Central memory CD8-positive, alpha-beta T cell (primary cell): ENCODE results near the gene SFRP5.

Experiments
- ATAC-seq: fragments of 150-1000 bp; cut with Tn5 transposase; replicated peaks from 2 replicates; pipeline ENCODE4 v1.10.0; 2022; ENCODE audit warnings: mild to moderate bottlenecking, moderate FRiP score, moderate number of reproducible peaks; ENCODE audit not compliant: poor library complexity, severe bottlenecking; ENCODE audit errors: extremely low read depth
- DNase-seq, 2 donors: peaks; one replicate each; pipeline ENCODE4 v3.0.0; 2021; ENCODE audit warnings: low spot score in 2 of 2
- H3K27ac Mint-ChIP-seq: one replicate; pipeline ENCODE4 v1.8.0; 2022; ENCODE audit warnings: low read depth, mild to moderate bottlenecking, moderate library complexity, mixed read lengths
- H3K27me3 Mint-ChIP-seq: one replicate; pipeline ENCODE4 v1.8.0; 2022; ENCODE audit warnings: mixed read lengths
- H3K36me3 Mint-ChIP-seq: one replicate; pipeline ENCODE4 v1.8.0; 2022; ENCODE audit warnings: mild to moderate bottlenecking, moderate library complexity, mixed read lengths; ENCODE audit not compliant: insufficient read depth
- H3K4me1 Mint-ChIP-seq: one replicate; pipeline ENCODE4 v1.8.0; 2022; ENCODE audit warnings: mixed read lengths
- H3K4me3 Mint-ChIP-seq: one replicate; pipeline ENCODE4 v1.8.0; 2022; ENCODE audit warnings: mild to moderate bottlenecking, moderate library complexity, mixed read lengths
- H3K9me3 Mint-ChIP-seq: one replicate; pipeline ENCODE4 v1.8.0; 2022; ENCODE audit warnings: mixed read lengths

Gene SFRP5

GRCh38 chr10:97800474-97800873, 28.7 kb upstream of the SFRP5 start:
- no peak overlapping the region for H3K4me3 Mint-ChIP-seq
- peaks cover 6% of the 10 kb centered on the region for H3K9me3 Mint-ChIP-seq
- H3K27me3 Mint-ChIP-seq: no peaks in the 10 kb centered on the region
- H3K36me3 Mint-ChIP-seq: no peaks in the 10 kb centered on the region
- ATAC-seq (no peak), DNase-seq (no peak)
- H3K27ac Mint-ChIP-seq: no peak overlapping the region
- peaks cover 16% of the 10 kb centered on the region for H3K4me1 Mint-ChIP-seq

- no peaks in the 10 kb centered on the region for H3K36me3 Mint-ChIP-seq
- H3K27ac Mint-ChIP-seq: no peak overlapping the region
- DNase-seq (no peak), ATAC-seq (no peak)
- peaks cover 6% of the 10 kb centered on the region for H3K9me3 Mint-ChIP-seq
- no peaks in the 10 kb centered on the region for H3K27me3 Mint-ChIP-seq
- no peak overlapping the region for H3K4me3 Mint-ChIP-seq
- H3K4me1 Mint-ChIP-seq: peaks cover 16% of the 10 kb centered on the region
These were observed 27.3 kb upstream of the SFRP5 start for GRCh38 chr10:97798958-97799610.

- DNase-seq (no peak), ATAC-seq (peak; percentile 62)
- peaks cover 22% of the 10 kb centered on the region for H3K4me1 Mint-ChIP-seq
- H3K4me3 Mint-ChIP-seq: peak overlapping the region; percentile 37
- H3K27ac Mint-ChIP-seq: peak overlapping the region; percentile 79
- no peaks in the 10 kb centered on the region for H3K36me3 Mint-ChIP-seq
- no peaks in the 10 kb centered on the region for H3K27me3 Mint-ChIP-seq
- H3K9me3 Mint-ChIP-seq: peaks cover 6% of the 10 kb centered on the region
These were observed 24.9 kb upstream of the SFRP5 start for GRCh38 chr10:97796651-97797050.

GRCh38 chr10:97795886-97796285, 24.1 kb upstream of the SFRP5 start:
- DNase-seq (no peak), ATAC-seq (no peak)
- Mint-ChIP-seq H3K27me3 (no peaks in the 10 kb centered on the region), H3K4me1 (peaks cover 22% of the 10 kb centered on the region), H3K4me3 (no peak overlapping the region), H3K27ac (peak overlapping the region; percentile 79), H3K36me3 (no peaks in the 10 kb centered on the region), H3K9me3 (peaks cover 6% of the 10 kb centered on the region)

GRCh38 chr10:97791824-97792721, 20.3 kb upstream of the SFRP5 start:
- Mint-ChIP-seq H3K4me1 (peaks cover 16% of the 10 kb centered on the region), H3K4me3 (no peak overlapping the region), H3K9me3 (no peaks in the 10 kb centered on the region), H3K36me3 (no peaks in the 10 kb centered on the region), H3K27ac (no peak overlapping the region), H3K27me3 (peaks cover 9% of the 10 kb centered on the region)
- no peak for ATAC-seq
- DNase-seq: peak; percentile 54 to 56

- Mint-ChIP-seq H3K4me1 (peaks cover 6% of the 10 kb centered on the region), H3K36me3 (no peaks in the 10 kb centered on the region), H3K4me3 (no peak overlapping the region), H3K9me3 (no peaks in the 10 kb centered on the region), H3K27me3 (peaks cover 9% of the 10 kb centered on the region), H3K27ac (no peak overlapping the region)
- no peak for DNase-seq
- no peak for ATAC-seq
These were observed 18.1 kb upstream of the SFRP5 start for GRCh38 chr10:97789770-97790397.

GRCh38 chr10:97788552-97789442, 17.0 kb upstream of the SFRP5 start:
- H3K9me3 Mint-ChIP-seq: no peaks in the 10 kb centered on the region
- DNase-seq (no peak), ATAC-seq (no peak)
- peaks cover 6% of the 10 kb centered on the region for H3K4me1 Mint-ChIP-seq
- H3K27me3 Mint-ChIP-seq: peaks cover 9% of the 10 kb centered on the region
- H3K36me3 Mint-ChIP-seq: no peaks in the 10 kb centered on the region
- H3K4me3 Mint-ChIP-seq: no peak overlapping the region
- H3K27ac Mint-ChIP-seq: no peak overlapping the region

GRCh38 chr10:97785731-97786130, 13.9 kb upstream of the SFRP5 start:
- Mint-ChIP-seq H3K4me3 (no peak overlapping the region), H3K27ac (no peak overlapping the region), H3K27me3 (peaks cover 9% of the 10 kb centered on the region), H3K9me3 (no peaks in the 10 kb centered on the region), H3K4me1 (peaks cover 8% of the 10 kb centered on the region), H3K36me3 (no peaks in the 10 kb centered on the region)
- ATAC-seq (no peak), DNase-seq (no peak)

- H3K4me3 Mint-ChIP-seq: no peak overlapping the region
These were observed 13.4 kb upstream of the SFRP5 start for GRCh38 chr10:97785231-97785630.

GRCh38 chr10:97784200-97784810, 12.5 kb upstream of the SFRP5 start:
- ATAC-seq: no peak
- no peaks in the 10 kb centered on the region for H3K36me3 Mint-ChIP-seq
- peaks cover 9% of the 10 kb centered on the region for H3K27me3 Mint-ChIP-seq
- no peak overlapping the region for H3K27ac Mint-ChIP-seq
- H3K4me1 Mint-ChIP-seq: peaks cover 8% of the 10 kb centered on the region
- H3K4me3 Mint-ChIP-seq: no peak overlapping the region
- no peak for DNase-seq
- no peaks in the 10 kb centered on the region for H3K9me3 Mint-ChIP-seq

More at GRCh38 chr10:97785231-97785630, 13.4 kb upstream of the SFRP5 start:
- ATAC-seq (no peak), DNase-seq (no peak)
- Mint-ChIP-seq H3K27ac (no peak overlapping the region), H3K27me3 (peaks cover 9% of the 10 kb centered on the region), H3K4me1 (peaks cover 8% of the 10 kb centered on the region), H3K36me3 (no peaks in the 10 kb centered on the region), H3K9me3 (no peaks in the 10 kb centered on the region)

- Mint-ChIP-seq H3K27me3 (peaks cover 6% of the 10 kb centered on the region), H3K36me3 (no peaks in the 10 kb centered on the region), H3K4me3 (no peak overlapping the region), H3K27ac (no peak overlapping the region), H3K4me1 (peaks cover 8% of the 10 kb centered on the region), H3K9me3 (no peaks in the 10 kb centered on the region)
- no peak for ATAC-seq
- DNase-seq: no peak
These were observed 10.8 kb upstream of the SFRP5 start for GRCh38 chr10:97782455-97783228.
